Vagina (tissue), 2 donors: ENCODE results near the gene XAB2. TPM values are rescaled to one million over a fixed set of nuclear protein-coding genes. Genes with fewer than 3 reads are reported as not detected.

ENCODE experiments used
- DNase-seq, 2 donors: peaks; one replicate each; pipeline ENCODE4 v3.0.0-alpha.2; 2017; ENCODE audit errors: extremely low spot score in 2 of 2
- H3K27ac ChIP-seq: fragments of 200-600 bp; sonication (generic); one replicate; pipeline ENCODE4 v1.5.1; 2019
- H3K27me3 ChIP-seq: fragments of 200-600 bp; sonication (generic); one replicate; pipeline ENCODE4 v1.5.1; 2019
- H3K36me3 ChIP-seq, 2 donors: fragments of 200-600 bp; sonication (generic); one replicate each; pipeline ENCODE4 v1.5.1; 2017 to 2019
- H3K4me1 ChIP-seq: fragments of 200-600 bp; sonication (generic); one replicate; pipeline ENCODE4 v1.5.1; 2019
- H3K4me3 ChIP-seq, 2 donors: fragments of 200-600 bp; sonication (generic); 1 replicate in 1 of 2; 2 replicates in 1 of 2; pipeline ENCODE4 v1.5.1; 2016 to 2019
- H3K9me3 ChIP-seq: fragments of 200-600 bp; sonication (generic); one replicate; pipeline ENCODE4 v1.5.1; 2019
- POLR2A ChIP-seq, 2 donors: fragments of 450-650 bp; IDR thresholded peaks; one replicate each; pipeline ENCODE4 v1.6.1; 2017; ENCODE audit warnings: antibody characterized with exemption in 2 of 2, mild to moderate bottlenecking in 2 of 2, moderate library complexity in 2 of 2
- POLR2AphosphoS5 ChIP-seq, 2 donors: sonication (generic); formaldehyde crosslinking; IDR thresholded peaks; one replicate each; pipeline ENCODE4 v1.9.0; 2017; ENCODE audit warnings: antibody characterized with exemption in 2 of 2, mild to moderate bottlenecking in 2 of 2, low read depth in 1 of 2; ENCODE audit not compliant: insufficient read depth in 1 of 2
- intact Hi-C: fragments of 100-400 bp; cut with DNase I; formaldehyde crosslinking; loops from one replicate; pipeline ENCODE4 v1.15.1; 2023
- total RNA-seq: library from RNA; depleted of rRNA; stranded (reverse); fragments of >200 nt; gene quantifications from one replicate; pipeline ENCODE4 v1.2.3, GENCODE V29; 2016
- TF ChIP-seq, protein P1 (sequence below), 3 experiments: fragments of 450-650 bp in 2 of 3; fragments of 200-600 bp in 1 of 3; sonication (generic) in 1 of 3; IDR thresholded peaks; one replicate each; pipeline ENCODE4 v1.5.1; 2017 to 2019; ENCODE audit warnings: antibody characterized with exemption in 3 of 3, mild to moderate bottlenecking in 2 of 3, moderate library complexity in 2 of 3

XAB2 gene
- total RNA-seq, 1 donor from 2014 or later, result 44.0 TPM

DNA sequence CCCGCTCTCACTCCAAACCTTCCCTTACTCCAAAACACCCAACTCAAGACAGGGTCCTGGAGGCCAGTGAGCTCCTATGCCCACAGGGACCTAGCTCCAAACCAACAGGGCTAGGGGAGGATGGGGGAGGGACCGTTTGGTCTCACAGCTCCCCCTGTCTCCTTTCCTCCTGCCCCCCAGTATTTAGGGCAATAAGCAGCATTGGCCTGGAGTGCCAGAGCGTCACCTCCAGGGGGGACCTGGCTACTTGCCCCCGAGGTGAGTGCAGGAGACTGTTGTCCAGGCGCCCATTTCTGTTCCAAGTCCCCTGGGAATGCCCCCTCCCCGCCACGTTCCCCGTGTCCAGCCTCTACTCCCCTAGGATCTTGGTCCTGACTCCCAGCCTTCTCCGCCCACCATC is 40.3 kb upstream of the XAB2 start:
- no peak for DNase-seq
- no peak for TF ChIP-seq POLR2AphosphoS5 (IDR thresholded peaks at IDR 0.05; ENCODE audit: insufficient read depth in 1 of 2, low read depth in 1 of 2)
- TF ChIP-seq, protein P1, sequence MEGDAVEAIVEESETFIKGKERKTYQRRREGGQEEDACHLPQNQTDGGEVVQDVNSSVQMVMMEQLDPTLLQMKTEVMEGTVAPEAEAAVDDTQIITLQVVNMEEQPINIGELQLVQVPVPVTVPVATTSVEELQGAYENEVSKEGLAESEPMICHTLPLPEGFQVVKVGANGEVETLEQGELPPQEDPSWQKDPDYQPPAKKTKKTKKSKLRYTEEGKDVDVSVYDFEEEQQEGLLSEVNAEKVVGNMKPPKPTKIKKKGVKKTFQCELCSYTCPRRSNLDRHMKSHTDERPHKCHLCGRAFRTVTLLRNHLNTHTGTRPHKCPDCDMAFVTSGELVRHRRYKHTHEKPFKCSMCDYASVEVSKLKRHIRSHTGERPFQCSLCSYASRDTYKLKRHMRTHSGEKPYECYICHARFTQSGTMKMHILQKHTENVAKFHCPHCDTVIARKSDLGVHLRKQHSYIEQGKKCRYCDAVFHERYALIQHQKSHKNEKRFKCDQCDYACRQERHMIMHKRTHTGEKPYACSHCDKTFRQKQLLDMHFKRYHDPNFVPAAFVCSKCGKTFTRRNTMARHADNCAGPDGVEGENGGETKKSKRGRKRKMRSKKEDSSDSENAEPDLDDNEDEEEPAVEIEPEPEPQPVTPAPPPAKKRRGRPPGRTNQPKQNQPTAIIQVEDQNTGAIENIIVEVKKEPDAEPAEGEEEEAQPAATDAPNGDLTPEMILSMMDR (IDR thresholded peaks at IDR 0.05), result no peak
- no peak for TF ChIP-seq POLR2A (IDR thresholded peaks at IDR 0.05)
- Histone ChIP-seq H3K27me3 (no peaks in the 10 kb centered on the region), H3K36me3 (no peaks in the 10 kb centered on the region), H3K4me1 (no peaks in the 10 kb centered on the region), H3K4me3 (no peak overlapping the region), H3K9me3 (no peaks in the 10 kb centered on the region), H3K27ac (no peak overlapping the region)
- intact Hi-C loops, result no loop called here

DNA sequence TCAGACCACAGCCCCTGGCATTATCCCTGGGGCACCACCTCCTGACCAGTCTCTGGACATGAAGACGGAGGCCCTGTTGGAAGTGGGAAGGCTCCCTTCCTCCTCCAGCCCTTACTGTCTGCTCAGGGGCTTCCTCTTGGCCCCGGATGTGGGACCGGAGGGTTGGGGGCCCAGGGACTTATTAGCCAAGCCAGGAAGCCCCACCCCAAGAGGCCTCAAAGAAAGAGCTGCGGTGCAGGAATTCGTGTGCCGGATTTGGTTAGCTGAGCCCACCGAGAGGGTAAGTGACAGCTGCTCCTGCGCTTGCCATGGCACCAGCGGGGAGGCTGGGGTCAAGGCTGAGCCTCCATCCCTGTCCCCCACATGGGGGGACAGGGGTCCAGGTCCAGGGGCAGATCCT is 39.5 kb upstream of the XAB2 start, which contains the start of gene RETN:
RETN (plus strand) TSS at position 208 of the 400 bp plus-strand sequence. CDS start 278 bp downstream, outside the sequence.
- intact Hi-C loops, result no loop called here
- Histone ChIP-seq H3K27me3 (no peaks in the 10 kb centered on the region), H3K4me1 (no peaks in the 10 kb centered on the region), H3K27ac (no peak within 1 kb of the TSS), H3K36me3 (no peaks in the 10 kb centered on the region), H3K9me3 (no peaks in the 10 kb centered on the region), H3K4me3 (no peak within 1 kb of the TSS)
- TF ChIP-seq POLR2AphosphoS5 (IDR thresholded peaks at IDR 0.05; ENCODE audit: insufficient read depth in 1 of 2, low read depth in 1 of 2) (no peak), POLR2A (IDR thresholded peaks at IDR 0.05) (no peak)
- TF ChIP-seq, protein P1 (IDR thresholded peaks at IDR 0.05), result no peak
- DNase-seq, result no peak

DNA sequence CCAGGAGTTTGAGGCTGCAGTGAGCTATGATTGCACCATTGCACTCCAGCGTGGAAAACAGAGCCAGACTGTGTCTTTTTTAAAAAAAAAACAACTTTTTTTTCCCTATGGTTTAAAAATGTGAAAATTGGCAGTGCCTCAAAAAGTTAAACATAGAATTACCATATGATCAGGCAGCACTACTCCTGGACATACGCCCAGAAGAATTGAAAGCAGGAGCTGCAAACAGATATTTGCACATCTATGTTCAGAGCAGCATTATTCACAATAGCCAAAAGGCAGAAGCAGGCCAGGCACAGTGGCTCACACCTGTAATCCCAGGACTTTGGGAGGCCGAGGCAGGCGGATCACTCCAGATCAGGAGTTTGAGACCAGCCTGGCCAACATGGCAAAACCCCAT is 35.7 kb upstream of the XAB2 start:
- H3K36me3 ChIP-seq, result no peaks in the 10 kb centered on the region
- intact Hi-C loops, result no loop called here
- TF ChIP-seq, protein P1 (IDR thresholded peaks at IDR 0.05), result no peak
- TF ChIP-seq POLR2AphosphoS5 (IDR thresholded peaks at IDR 0.05; ENCODE audit: insufficient read depth in 1 of 2, low read depth in 1 of 2) (no peak), POLR2A (IDR thresholded peaks at IDR 0.05) (no peak)
- DNase-seq, result no peak
- H3K9me3 ChIP-seq, result no peaks in the 10 kb centered on the region
- H3K4me1 ChIP-seq, result no peaks in the 10 kb centered on the region
- no peak overlapping the region for H3K4me3 ChIP-seq
- no peak overlapping the region for H3K27ac ChIP-seq
- no peaks in the 10 kb centered on the region for H3K27me3 ChIP-seq

DNA sequence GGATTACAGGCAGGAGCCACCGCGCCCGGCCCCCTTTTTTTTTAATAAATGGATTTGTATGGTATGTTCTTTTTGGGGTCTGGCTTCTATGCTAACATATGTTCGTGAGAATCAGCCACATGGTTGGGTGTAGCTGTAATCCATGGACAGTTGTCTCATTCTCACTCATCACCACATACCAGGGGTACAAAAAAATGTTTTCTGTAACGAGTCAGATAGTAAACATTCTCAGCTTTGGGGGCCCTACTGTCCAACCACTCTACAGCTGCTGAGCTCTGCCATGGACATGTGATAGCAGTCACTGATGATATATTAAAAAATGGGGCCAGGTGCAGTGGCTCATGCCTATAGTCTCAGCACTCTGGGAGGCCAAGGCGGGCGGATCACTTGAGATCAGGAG is 34.4 kb upstream of the XAB2 start:
- TF ChIP-seq, protein P1 (IDR thresholded peaks at IDR 0.05), result no peak
- TF ChIP-seq POLR2A (IDR thresholded peaks at IDR 0.05) (no peak), POLR2AphosphoS5 (IDR thresholded peaks at IDR 0.05; ENCODE audit: insufficient read depth in 1 of 2, low read depth in 1 of 2) (no peak)
- intact Hi-C loops, result no loop called here
- Histone ChIP-seq H3K4me3 (no peak overlapping the region), H3K9me3 (no peaks in the 10 kb centered on the region), H3K27ac (no peak overlapping the region), H3K4me1 (no peaks in the 10 kb centered on the region), H3K27me3 (no peaks in the 10 kb centered on the region), H3K36me3 (no peaks in the 10 kb centered on the region)
- DNase-seq, result no peak

DNA sequence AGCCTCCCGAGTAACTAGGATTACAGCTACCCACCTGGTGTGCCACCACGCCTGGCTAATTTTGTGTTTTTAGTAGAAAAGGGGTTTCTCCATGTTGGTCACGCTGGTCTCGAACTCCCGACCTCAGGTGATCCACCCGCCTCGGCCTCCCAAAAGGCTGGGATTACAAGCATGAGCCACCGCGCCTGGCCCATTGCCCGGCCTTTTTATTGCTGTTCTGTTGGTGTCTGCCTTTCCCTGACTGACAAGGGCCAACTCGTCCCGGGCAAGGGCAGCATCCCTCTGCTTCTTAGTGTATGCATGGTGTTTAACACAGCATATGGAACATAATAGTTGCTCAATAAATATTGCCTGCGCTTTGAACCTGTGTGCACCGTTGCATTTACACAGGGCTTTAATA is 33.3 kb upstream of the XAB2 start:
- Histone ChIP-seq H3K27ac (no peak overlapping the region), H3K9me3 (no peaks in the 10 kb centered on the region), H3K4me3 (no peak overlapping the region), H3K36me3 (no peaks in the 10 kb centered on the region), H3K4me1 (no peaks in the 10 kb centered on the region), H3K27me3 (no peaks in the 10 kb centered on the region)
- intact Hi-C loops, result no loop called here
- TF ChIP-seq POLR2A (IDR thresholded peaks at IDR 0.05), result no peak
- TF ChIP-seq, protein P1 (IDR thresholded peaks at IDR 0.05), result no peak
- no peak for TF ChIP-seq POLR2AphosphoS5 (IDR thresholded peaks at IDR 0.05; ENCODE audit: insufficient read depth in 1 of 2, low read depth in 1 of 2)
- DNase-seq, result no peak
